SK-N-MC (cell line): Measurements from ENCODE around the gene UBD.

ENCODE experiments used
- EZH2 ChIP-seq: fragments of 200-600 bp; sonication (generic); IDR thresholded peaks from one replicate; pipeline ENCODE4 v1.6.1; 2017; ENCODE audit warnings: antibody characterized with exemption
- FOXP2 ChIP-seq: optimal IDR thresholded peaks from 2 replicates; pipeline ENCODE3; 2011; ENCODE audit warnings: mild to moderate bottlenecking, moderate library complexity; ENCODE audit not compliant: insufficient read depth; ENCODE audit errors: extremely low read length, control extremely low read depth
- POLR2AphosphoS5 ChIP-seq: IDR thresholded peaks from 2 replicates; pipeline ENCODE4 v1.6.1; 2012; ENCODE audit warnings: mild to moderate bottlenecking, low read depth, low read length, borderline replicate concordance

DNA sequence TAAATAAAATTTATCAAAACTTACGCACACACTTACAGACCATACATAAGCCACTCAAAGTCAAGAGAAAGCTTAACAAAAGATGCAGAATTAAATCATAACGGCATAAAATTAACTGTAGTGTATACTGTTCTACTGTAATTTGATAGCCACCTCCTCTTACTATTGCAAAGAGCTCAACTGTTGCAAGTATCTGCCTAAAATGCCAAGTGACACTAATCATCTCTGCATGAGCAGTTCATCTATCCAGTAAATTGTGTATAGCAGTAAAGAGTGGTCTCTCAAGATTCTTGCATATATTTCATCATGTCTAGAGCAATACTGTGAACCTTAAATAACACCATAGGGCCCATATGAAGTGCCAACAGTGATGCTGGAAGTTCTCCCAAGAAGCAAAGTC, 37.7 kb upstream of the UBD start:
- TF ChIP-seq POLR2AphosphoS5 (no peak), EZH2 (no peak), FOXP2 (no peak)
